Stimulated activated CD8-positive, alpha-beta memory T cell treated with anti-CD3 and anti-CD28 coated beads, Interleukin-12 subunit alpha, Interleukin-12 subunit beta, amount 100 ng/mL, for 4 hours (primary cell): ENCODE measurements around the gene ISG15.
A peak's percentile ranks its signal among the peaks of the same experiment; 100 is the strongest.
"Not testable (repeated sequence)": the region's sequence is repeated elsewhere in the genome, so short reads cannot be mapped to it uniquely, and the experiment has no call there.

Experiments
- DNase-seq: peaks from one replicate; pipeline ENCODE4 v3.0.0-alpha.2; 2020; ENCODE audit warnings: low read depth

Gene ISG15

DNA sequence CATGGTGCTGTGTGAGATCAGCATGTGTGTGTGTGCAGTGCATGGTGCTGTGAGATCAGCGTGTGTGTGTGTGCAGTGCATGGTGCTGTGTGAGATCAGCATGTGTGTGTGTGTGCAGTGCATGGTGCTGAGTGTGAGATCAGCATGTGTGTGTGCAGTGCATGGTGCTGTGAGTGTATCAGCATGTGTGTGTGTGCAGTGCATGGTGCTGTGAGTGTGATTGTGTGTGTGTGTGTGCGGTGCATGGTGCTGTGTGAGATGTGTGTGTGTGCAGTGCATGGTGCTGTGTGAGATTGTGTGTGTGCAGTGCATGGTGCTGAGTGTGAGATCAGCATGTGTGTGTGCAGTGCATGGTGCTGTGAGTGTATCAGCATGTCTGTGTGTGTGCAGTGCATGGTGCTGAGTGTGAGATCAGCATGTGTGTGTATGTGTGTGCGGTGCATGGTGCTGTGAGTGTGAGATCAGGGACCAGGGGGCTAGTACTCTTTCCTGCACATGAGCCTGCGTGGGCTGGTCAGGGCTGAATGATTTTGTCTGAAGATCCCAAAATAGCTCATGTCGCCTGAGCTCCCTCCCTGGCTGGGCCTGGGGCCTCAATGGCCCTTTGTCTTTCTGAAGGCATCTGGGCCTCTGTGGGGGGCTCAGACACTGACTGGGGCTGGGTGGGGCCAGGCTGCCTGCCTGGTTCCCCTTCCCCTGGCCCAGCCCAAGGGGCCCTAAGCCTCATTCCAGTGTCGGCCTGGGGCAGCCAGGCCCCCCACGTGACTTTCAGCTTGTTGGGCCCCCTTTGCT is 17.8 kb downstream of the ISG15 start:
- DNase-seq, result not testable (repeated sequence)

DNA sequence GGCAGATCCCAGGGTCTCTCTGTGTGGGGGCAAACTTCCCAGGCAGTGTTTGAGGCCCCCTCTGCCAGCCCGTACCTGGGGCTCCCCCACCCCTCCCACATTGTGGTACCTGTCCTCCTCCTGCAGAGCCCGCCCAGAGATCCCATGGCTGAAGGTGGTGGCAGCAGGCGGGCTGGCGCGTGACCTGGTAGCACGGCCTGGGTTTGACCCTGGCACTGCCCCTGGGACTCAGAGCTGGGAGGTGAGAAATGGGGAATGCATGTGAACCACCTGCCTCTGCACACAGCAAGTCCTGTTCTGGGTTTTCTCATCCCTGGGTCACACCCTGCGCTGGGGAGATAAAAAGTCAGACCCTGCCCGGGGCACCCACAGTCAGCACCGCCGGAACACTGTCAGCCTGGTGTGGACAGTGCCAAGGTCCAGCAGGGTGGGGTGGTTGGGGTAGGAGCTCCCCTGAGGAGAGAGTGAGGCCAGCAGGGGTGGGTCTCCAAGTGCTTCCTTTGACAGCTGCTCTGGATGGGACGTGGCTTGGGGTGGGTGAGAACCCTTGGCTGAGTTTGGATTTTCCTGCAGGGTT is 18.4 kb downstream of the ISG15 start:
- no peak for DNase-seq

DNA sequence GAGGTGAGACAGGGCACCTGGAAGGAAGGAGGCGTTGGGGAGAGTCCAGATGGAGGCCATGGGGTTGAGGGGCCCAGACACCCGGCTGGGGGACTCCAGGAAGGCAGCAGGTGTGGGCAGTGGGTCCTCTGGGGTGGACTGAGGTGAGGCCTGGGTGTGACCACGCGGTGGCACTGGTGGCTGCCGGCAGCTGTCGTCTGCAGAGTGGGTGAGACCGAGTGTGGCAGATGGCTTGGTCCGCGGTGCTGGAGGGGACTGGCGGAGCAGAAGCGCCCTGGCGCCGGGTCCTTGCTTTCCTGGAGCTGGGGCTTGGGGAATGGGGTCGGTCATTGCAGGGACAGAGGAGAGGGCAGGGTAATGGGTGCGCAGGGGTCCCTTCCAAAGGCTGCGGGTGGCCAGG is 19.1 kb downstream of the ISG15 start:
- no peak for DNase-seq

DNA sequence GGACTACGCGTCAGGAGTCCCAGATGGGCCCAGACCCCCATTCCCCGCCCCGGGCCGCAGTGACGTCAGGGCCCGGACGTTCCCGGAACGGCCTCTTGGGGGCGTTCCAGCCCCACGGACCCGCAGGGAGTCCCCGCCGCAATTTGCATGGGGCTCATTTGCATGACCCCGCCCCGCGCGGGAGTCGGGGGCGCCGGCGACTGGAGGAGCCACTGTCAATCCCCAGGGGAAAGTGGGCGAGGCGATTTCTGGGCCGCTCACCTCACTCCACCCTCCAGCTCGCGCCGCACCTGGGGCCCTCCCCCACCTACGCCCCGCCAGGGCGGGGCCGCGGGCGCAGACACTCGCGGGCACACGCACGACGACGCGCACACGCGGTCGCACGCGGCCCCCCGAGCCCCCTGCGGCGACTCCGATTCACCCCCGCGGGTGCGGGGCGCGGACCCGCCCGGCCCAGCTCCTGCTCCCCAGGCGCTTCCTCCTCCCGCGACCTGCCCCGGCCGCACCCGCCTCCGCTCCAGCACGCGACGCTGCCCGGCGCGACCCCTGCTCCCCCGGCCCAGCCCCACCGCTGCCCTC is 19.8 kb downstream of the ISG15 start:
- DNase-seq, result peak; percentile 88

DNA sequence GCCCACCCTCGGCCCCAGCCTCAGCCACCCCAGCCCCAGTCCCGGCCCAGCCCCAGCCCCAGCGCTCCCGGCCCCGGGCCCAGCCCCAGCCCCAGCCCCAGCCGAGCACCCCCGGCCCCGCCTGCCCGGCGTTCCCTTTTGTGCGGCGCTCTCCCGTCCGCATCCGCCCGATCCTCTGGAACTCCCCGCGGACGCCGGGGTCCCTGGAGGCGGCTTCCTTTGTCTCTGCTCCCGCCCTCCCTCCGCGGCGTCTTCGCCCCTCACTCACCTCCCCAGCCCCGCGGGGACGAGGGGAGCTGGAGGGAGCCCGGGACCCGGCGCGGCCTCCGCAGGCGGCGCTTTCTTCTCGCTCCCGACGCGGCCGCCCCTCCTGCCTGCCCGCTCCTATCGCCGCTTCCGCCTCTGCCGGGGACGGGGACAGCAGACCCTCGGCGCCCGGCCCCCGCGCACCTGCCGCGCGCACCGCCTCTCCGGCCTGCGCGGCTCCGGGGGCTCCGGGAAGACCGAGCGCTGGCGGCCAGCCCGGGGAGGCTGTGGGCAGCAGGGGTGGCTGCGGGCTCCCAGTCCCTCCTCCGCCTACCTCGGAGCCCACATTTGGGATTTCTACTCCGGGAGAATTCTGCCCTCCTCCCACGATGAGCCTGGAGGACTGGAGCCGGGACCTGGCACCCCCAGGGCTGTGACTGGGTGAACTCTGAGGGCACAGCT is 20.6 kb downstream of the ISG15 start:
- DNase-seq, result no peak

DNA sequence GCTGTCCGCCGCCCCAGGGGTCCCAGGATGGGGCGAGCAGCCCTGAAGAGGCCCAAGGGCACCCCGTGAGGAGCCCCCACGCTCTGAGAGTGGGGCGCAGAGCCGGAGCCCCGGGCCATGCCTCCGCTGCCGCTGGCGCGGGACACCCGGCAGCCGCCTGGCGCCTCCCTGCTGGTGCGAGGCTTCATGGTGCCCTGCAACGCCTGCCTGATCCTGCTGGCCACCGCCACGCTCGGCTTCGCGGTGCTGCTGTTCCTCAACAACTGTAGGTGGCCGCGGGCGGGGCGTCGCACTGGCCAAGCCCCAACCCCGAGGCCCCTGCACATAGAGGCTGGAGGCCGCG is 21.1 kb downstream of the ISG15 start:
- no peak for DNase-seq

DNA sequence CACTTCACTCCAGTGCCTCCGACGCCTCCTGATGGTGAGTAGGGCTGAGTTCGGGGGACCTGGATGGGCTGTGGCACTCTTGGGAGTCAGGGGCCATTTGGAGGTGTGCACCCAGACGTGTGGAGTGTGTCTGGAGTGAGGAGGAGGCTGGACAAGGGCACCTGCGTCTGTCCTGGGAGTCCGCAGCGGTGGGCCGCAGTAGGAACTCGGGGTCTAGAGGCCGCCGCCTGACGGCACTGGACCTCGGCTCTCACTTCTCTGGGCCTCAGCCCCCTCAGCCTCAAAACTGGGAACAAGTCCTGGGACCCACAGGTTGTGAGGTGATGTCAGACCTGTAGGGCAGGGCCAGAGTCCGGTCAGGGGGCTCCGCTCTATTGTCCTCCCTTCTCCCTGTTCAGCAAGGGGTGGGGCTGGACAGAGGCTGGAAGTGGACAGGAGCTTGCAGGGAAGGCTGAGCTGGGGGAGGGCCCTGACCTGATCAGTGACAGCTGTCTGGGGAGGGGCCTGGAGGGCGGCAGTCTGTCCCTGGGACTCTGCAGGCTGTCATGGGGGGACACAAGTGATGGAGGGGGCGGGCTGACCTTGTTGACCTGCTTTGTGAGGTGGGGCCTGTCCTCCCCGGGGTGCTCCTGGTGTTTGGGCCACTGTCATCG is 22.1 kb downstream of the ISG15 start:
- no peak for DNase-seq

DNA sequence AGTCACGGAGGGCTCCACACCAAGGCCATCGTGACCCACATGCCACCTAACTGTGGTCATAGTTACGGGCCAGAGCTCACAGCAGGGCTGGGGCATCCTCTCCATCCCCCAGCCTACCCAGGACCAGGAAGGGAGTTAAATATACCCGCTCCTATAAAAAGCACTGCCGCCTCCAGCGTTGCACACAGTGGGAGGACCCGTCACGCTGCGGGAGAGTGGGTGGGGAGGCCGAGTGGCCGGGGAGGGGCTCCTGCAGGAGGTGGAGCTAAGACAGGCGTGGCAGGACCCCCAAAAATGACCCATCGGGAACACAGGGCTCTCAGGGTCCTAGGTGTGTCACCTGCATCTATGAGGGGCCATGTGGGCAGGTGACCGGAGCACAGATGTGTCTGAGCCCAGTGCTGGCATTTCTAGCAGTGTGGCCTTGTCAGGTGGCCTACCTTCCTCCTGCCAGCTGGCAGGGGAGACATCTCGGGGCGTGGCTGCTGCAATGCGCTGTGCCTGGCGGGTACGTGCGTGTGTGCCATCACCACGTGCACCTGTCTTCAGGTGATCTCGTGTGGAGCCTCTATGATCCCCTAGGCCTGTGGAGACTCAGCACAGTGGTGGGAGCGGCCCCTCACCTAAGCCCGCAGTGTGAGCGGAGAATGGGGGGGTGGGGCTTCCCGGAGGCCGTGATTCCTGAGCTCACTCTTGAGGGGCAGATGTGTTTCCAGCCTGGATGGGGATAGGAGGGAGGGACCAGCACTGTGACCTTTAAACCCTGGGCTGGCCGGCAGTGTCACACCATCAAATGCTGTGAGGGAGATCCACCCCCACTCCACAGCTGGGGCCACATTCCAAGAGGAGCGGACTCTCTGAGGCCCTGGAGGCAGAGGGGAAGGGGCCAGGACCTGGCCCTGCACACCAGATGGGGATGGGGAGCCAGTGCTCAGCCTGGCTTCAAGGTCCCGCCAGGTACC is 24.4 kb downstream of the ISG15 start:
- DNase-seq, result no peak

DNA sequence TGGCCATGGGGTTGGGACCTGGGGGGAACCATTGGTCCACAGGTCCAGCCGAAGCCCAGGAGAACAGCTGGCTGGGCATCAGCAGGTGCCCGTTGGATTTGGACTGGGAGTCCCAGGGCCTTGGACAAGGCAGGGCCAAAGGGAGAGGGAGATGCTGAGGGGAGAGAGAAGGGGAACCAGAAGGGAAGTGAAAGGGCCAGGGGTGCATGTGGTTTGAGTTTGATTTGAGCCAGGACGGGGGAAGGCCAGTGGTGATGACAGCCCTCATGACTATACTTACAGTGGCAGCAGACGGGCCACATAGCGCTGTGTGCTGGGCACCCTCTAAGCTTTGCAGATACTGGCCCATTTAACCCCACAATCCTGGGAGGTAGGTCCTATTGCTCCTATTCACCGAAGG is 25.4 kb downstream of the ISG15 start:
- no peak for DNase-seq

DNA sequence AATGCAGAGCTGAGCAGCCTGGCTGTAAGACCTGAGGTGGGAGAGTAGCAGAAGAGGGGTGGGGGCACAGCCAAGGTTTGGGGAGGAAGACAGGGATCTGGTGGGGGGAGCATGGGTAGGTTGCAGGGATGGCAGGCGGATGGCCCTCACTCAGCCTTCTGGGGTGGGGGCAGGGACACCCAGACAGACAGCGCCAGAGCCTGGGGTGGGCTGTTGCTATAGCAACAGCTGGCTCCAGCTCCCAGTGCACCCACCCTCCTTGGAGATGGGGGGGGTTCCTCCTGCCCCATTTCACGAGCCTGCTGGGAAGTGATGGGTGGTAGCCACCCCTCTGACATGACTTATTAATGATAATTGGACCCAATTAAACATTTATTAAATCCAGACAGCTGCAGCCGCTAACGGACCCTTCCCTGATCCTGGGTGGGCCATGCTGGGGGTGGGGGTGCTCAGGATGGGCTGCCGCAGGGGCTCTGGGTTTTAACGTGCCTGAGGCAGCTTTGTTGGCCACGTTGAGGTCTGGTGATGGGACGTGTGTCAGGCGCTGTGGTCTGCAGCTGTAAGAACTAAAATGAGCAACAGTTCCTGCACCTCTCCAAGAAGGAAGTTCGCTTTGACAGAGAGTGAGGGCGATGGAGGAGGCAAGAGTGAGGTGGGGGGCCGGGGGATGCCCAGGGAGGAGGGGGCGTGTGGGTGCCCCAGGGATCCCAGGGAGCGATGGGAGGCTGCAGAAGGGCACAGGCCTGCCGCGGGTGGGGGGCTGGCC is 26.0 kb downstream of the ISG15 start:
- DNase-seq, result no peak

DNA sequence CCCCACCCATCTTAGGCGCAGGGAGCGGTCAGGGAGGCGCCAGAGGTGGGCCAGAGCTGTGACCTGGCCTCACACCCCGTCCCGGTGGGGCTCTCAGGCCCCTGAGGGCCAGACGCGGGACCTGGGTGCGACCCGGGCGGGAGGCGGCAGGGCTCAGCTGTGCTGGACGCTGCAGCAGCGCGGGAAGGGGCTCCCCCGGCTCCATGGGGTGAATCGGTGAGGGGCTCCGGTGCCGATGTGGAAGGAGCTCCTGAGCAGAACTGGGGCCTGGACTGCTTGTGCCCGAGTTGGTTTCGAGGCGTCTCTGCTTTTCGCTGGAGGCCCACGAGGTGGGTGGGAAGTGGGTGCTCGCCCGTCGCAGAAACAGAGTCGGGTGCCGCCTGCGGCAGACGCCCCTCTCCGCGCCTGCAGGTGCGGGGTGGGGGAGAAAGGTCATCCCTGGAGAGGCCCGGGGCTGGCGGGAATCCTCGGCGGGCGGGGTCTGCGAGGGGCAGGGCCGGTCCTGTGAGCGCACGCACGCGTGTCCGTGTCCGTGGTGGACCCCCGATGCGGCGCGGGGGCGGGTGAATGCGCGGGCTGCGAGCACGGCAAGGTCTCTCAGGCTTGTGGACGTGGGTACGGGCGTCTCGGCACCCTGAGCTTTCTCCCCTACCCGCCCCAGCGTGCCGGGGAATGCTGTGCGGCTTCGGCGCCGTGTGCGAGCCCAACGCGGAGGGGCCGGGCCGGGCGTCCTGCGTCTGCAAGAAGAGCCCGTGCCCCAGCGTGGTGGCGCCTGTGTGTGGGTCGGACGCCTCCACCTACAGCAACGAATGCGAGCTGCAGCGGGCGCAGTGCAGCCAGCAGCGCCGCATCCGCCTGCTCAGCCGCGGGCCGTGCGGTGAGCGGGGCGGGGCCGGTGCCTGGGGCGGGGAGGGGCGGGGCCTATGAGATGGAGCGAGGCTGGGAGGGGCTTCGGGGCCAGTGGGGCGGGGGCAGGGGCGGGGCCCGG is 27.0 kb downstream of the ISG15 start:
- peak; percentile 65 for DNase-seq

DNA sequence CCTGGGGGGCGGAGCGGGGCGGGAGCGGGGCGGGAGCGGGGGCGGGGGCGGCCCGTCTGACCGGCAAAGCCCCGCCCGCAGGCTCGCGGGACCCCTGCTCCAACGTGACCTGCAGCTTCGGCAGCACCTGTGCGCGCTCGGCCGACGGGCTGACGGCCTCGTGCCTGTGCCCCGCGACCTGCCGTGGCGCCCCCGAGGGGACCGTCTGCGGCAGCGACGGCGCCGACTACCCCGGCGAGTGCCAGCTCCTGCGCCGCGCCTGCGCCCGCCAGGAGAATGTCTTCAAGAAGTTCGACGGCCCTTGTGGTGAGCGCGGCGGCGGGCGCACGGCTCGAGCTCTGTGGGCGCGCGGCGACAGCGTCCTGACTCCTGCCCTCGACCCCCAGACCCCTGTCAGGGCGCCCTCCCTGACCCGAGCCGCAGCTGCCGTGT is 27.8 kb downstream of the ISG15 start:
- DNase-seq, result no peak

DNA sequence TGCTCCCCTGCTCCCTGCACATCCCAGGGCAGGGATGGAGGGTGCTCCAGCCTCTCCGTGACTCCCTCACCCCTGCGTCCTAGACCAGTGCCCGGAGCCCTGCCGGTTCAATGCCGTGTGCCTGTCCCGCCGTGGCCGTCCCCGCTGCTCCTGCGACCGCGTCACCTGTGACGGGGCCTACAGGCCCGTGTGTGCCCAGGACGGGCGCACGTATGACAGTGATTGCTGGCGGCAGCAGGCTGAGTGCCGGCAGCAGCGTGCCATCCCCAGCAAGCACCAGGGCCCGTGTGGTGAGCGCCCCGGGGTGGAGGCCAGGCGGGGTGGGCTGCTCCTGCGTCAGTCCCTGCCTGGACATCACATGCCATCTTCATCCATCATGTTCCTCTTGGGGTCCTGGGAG is 28.6 kb downstream of the ISG15 start:
- no peak for DNase-seq

DNA sequence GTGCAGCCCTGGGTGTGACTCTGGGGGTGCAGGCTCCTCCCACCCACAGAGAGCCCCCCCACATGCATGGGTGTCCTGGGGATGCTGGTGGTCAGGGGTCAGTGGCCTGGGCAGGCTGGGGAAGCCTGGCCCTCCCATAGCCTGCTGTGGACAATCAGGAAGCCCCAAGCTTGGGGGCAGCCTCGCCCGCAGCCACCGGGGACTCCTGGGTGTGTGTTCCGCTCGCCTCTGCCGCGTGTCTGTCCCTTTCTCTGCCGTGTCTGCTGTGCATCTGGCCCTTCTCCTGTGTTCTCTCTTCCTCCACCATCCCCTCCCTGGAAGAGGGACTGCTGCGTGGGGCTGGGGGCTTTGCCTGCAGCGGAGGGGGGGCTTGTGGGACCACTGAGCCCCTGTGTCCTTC is 29.5 kb downstream of the ISG15 start:
- no peak for DNase-seq

DNA sequence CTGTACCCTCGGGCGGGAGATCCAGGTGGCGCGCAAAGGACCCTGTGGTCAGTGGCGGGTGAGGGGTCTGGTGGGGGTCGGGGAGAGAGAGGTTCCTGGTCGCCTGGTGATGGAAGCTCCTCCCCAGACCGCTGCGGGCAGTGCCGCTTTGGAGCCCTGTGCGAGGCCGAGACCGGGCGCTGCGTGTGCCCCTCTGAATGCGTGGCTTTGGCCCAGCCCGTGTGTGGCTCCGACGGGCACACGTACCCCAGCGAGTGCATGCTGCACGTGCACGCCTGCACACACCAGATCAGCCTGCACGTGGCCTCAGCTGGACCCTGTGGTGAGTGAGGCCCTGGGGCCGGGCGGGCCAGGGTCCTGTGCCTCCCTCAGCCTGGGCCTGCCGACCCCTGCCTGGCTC is 30.1 kb downstream of the ISG15 start:
- no peak for DNase-seq

DNA sequence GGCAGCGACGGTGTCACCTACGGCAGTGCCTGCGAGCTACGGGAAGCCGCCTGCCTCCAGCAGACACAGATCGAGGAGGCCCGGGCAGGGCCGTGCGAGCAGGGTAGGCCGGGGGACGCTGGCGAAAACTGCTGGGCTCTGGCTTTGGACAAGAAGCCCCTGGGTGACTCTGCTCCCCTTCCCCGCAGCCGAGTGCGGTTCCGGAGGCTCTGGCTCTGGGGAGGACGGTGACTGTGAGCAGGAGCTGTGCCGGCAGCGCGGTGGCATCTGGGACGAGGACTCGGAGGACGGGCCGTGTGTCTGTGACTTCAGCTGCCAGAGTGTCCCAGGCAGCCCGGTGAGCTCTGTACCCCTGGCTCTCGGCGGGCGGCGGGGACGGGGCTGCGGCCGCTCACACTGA is 30.6 kb downstream of the ISG15 start:
- no peak for DNase-seq

DNA sequence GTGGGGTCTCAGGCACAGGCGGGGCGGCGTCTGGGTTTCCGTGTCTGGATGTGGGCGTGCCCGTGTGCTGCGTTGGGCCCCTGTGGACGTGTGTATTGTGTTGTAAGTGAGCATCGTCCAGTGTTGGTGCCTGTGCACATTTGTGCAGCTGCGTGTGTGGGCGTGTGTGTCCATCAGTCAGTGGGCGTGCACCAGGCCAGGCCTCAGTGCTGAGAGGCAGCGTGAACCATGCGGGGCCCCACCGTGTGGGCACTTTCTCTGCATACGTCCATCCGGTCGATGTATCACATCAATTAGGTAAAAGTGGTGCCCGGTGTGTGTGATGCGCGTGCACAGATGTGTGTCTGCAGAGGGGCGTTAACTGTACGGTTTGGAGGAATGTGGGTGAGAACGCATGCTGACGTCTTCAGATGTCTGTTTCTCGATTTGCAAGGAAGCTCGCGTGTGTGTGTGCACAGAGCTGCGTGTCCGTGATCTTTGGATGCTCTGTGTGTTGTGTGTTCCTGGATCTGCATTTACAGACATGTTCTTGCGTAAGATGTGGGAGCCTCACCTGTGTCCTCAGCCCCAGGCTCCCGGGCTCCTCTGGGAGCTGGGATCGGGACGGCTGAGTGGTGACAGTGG is 31.3 kb downstream of the ISG15 start:
- no peak for DNase-seq

DNA sequence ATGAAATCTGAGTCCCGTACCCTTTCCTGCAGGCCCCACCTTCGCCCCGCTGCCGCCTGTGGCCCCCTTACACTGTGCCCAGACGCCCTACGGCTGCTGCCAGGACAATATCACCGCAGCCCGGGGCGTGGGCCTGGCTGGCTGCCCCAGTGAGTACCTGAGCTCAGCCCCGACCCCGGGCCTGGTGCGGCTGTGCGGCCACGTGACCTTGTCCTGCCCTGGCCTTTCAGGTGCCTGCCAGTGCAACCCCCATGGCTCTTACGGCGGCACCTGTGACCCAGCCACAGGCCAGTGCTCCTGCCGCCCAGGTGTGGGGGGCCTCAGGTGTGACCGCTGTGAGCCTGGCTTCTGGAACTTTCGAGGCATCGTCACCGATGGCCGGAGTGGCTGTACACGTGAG is 31.8 kb downstream of the ISG15 start:
- no peak for DNase-seq

DNA sequence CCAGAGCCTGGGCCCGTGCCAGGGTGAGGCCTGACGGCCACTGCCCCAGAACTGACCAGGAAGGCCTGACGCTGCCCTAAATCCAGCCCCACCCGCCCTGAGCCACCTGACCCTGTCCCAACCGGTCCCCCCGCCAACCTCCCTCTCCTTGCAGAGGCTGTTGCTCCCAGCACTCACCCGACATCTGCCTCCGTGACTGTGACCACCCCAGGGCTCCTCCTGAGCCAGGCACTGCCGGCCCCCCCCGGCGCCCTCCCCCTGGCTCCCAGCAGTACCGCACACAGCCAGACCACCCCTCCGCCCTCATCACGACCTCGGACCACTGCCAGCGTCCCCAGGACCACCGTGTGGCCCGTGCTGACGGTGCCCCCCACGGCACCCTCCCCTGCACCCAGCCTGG is 32.9 kb downstream of the ISG15 start:
- no peak for DNase-seq
